Measurements from ENCODE around the gene ANKRD63.

ANKRD63 gene

GRCh38 chr15:40328751-40329150, 45.9 kb upstream of the ANKRD63 start:
- Histone ChIP-seq H3K4me3 (ENCODE audit: low read depth in 1 of 2, low read length in 2 of 2) (no peak overlapping the region), H3K4me1 (ENCODE audit: insufficient read depth, low read length) (peaks cover 24% of the 10 kb centered on the region), H3K9ac (ENCODE audit: low read depth, low read length) (no peak overlapping the region), H3K79me2 (ENCODE audit: insufficient read depth, low read length) (no peaks in the 10 kb centered on the region), H3K9me3 (ENCODE audit: insufficient read depth, low read length, severe bottlenecking) (no peaks in the 10 kb centered on the region), H4K20me1 (ENCODE audit: insufficient read depth, low read length) (no peaks in the 10 kb centered on the region), H3K27me3 (ENCODE audit: insufficient read depth, low read length, poor library complexity) (no peaks in the 10 kb centered on the region), H2AFZ (ENCODE audit: low read depth, low read length) (no peak overlapping the region), H3K27ac (ENCODE audit: low read length) (no peak overlapping the region), H3K36me3 (ENCODE audit: insufficient read depth, low read length) (peaks cover 5% of the 10 kb centered on the region; the same call in 1 of the 2 replicates), H3K4me2 (ENCODE audit: insufficient read depth, low read length) (no peak overlapping the region)
- ATAC-seq (ENCODE audit: insufficient read depth, low read depth) (no peak), DNase-seq (no peak)
- no peak for TF ChIP-seq EZH2 (IDR thresholded peaks at IDR 0.05; ENCODE audit: borderline replicate concordance, low read depth, low read length, severe bottlenecking)
- no peak for TF ChIP-seq CTCF (IDR thresholded peaks at IDR 0.05; ENCODE audit: borderline replicate concordance, extremely low read depth, low read length, poor library complexity, severe bottlenecking)

DNA sequence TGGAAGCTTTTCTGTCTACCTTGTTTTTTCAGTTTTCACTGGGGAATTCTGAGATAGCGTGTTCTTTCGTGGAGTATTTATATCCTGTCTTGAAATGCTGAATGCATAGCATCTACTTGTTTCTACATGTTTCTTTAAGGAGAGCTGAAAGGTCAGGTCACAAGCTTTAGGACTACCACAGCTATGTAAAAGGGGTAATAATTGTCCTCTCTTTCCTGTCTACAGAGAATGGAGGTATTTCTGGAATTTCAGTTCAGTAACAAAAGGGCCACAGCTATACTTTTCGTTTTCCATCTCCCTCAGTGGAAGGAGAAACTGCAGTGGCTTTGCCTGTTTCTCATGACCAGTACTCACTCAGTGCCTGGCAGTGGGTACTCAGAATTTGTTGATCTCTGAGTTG, 45.3 kb upstream of the ANKRD63 start:
- no peak overlapping the region for H3K4me3 ChIP-seq (ENCODE audit: low read depth in 1 of 2, low read length in 2 of 2)
- no peak overlapping the region for H3K4me2 ChIP-seq (ENCODE audit: insufficient read depth, low read length)
- H3K9me3 ChIP-seq (ENCODE audit: insufficient read depth, low read length, severe bottlenecking): no peaks in the 10 kb centered on the region
- H2AFZ ChIP-seq (ENCODE audit: low read depth, low read length): no peak overlapping the region
- H3K4me1 ChIP-seq (ENCODE audit: insufficient read depth, low read length): peaks cover 19% of the 10 kb centered on the region
- H3K27ac ChIP-seq (ENCODE audit: low read length): no peak overlapping the region
- no peaks in the 10 kb centered on the region for H3K79me2 ChIP-seq (ENCODE audit: insufficient read depth, low read length)
- DNase-seq (no peak), ATAC-seq (ENCODE audit: insufficient read depth, low read depth) (no peak)
- H3K9ac ChIP-seq (ENCODE audit: low read depth, low read length): no peak overlapping the region
- no peaks in the 10 kb centered on the region for H3K27me3 ChIP-seq (ENCODE audit: insufficient read depth, low read length, poor library complexity)
- H3K36me3 ChIP-seq (ENCODE audit: insufficient read depth, low read length): peaks cover 5% of the 10 kb centered on the region; the same call in 1 of the 2 replicates
- H4K20me1 ChIP-seq (ENCODE audit: insufficient read depth, low read length): no peaks in the 10 kb centered on the region
- TF ChIP-seq EZH2 (IDR thresholded peaks at IDR 0.05; ENCODE audit: borderline replicate concordance, low read depth, low read length, severe bottlenecking) (no peak), CTCF (IDR thresholded peaks at IDR 0.05; ENCODE audit: borderline replicate concordance, extremely low read depth, low read length, poor library complexity, severe bottlenecking) (no peak)

DNA sequence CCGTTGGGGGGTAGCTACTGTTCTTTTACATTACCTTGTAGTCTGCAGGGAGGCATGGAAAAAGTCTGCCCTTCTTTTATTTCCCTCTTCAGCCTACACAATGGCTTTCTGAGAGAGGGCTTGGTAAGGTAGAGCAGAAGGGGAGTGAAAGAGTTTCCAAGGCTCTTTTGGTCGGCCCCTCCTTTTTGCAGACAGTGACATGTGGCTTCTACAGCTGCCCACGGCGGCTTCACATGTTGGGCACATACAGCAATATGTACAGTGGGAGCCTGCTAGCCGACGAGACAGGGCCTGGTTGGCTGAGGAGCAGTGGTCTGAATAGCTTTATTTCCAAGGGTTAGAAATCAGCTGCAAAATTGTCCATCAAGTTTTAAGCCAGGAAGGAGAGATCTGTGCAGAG, 44.6 kb upstream of the ANKRD63 start:
- no peak for ATAC-seq (ENCODE audit: insufficient read depth, low read depth)
- Histone ChIP-seq H2AFZ (ENCODE audit: low read depth, low read length) (no peak overlapping the region), H3K4me2 (ENCODE audit: insufficient read depth, low read length) (no peak overlapping the region)

More for the DNA sequence above, 44.6 kb upstream of the ANKRD63 start:
- H3K4me1 ChIP-seq (ENCODE audit: insufficient read depth, low read length): peaks cover 26% of the 10 kb centered on the region
- H3K27ac ChIP-seq (ENCODE audit: low read length): no peak overlapping the region
- no peak for DNase-seq
- no peaks in the 10 kb centered on the region for H4K20me1 ChIP-seq (ENCODE audit: insufficient read depth, low read length)
- no peak overlapping the region for H3K9ac ChIP-seq (ENCODE audit: low read depth, low read length)
- TF ChIP-seq EZH2 (IDR thresholded peaks at IDR 0.05; ENCODE audit: borderline replicate concordance, low read depth, low read length, severe bottlenecking) (no peak), CTCF (IDR thresholded peaks at IDR 0.05; ENCODE audit: borderline replicate concordance, extremely low read depth, low read length, poor library complexity, severe bottlenecking) (no peak)
- H3K27me3 ChIP-seq (ENCODE audit: insufficient read depth, low read length, poor library complexity): no peaks in the 10 kb centered on the region
- H3K36me3 ChIP-seq (ENCODE audit: insufficient read depth, low read length): peaks cover 5% of the 10 kb centered on the region; the same call in 1 of the 2 replicates
- H3K9me3 ChIP-seq (ENCODE audit: insufficient read depth, low read length, severe bottlenecking): no peaks in the 10 kb centered on the region
- no peaks in the 10 kb centered on the region for H3K79me2 ChIP-seq (ENCODE audit: insufficient read depth, low read length)
- H3K4me3 ChIP-seq (ENCODE audit: low read depth in 1 of 2, low read length in 2 of 2): no peak overlapping the region
